HG02973 (cell line): ENCODE results near the gene SRSF3.

ENCODE experiments used
- ATAC-seq: cut with Tn5 transposase; IDR thresholded peaks from one replicate; pipeline ENCODE4 v1.9.1; 2021; ENCODE audit warnings: moderate library complexity; ENCODE audit not compliant: unreplicated experiment

Gene SRSF3

GRCh38 chr6:36622901-36623546 is 28.9 kb downstream of the SRSF3 start:
- no peak for ATAC-seq

- ATAC-seq = peak; percentile 42
Measured at GRCh38 chr6:36623547-36624459, 29.6 kb downstream of the SRSF3 start.

- ATAC-seq = no peak
Measured at GRCh38 chr6:36624461-36625157, 30.4 kb downstream of the SRSF3 start.

DNA sequence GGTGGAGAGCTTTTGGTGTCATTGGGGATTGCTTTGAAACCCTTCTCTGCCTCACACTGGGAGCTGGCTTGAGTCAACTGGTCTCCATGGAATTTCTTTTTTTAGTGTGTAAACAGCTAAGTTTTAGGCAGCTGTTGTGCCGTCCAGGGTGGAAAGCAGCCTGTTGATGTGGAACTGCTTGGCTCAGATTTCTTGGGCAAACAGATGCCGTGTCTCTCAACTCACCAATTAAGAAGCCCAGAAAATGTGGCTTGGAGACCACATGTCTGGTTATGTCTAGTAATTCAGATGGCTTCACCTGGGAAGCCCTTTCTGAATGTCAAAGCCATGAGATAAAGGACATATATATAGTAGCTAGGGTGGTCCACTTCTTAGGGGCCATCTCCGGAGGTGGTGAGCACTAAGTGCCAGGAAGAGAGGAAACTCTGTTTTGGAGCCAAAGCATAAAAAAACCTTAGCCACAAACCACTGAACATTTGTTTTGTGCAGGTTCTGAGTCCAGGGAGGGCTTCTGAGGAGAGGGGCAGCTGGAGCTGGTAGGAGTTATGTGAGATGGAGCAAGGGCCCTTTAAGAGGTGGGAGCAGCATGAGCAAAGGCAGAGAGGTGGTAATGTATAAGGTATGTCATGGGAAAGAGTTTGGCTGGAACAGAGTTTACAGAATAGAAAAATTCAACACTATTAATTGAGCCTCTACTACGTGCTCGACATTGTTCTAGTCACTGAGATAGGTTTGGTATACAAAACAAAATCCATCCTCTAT is 31.2 kb downstream of the SRSF3 start:
- ATAC-seq = no peak

- no peak for ATAC-seq
Measured at GRCh38 chr6:36626636-36627035, 32.5 kb downstream of the SRSF3 start.

DNA sequence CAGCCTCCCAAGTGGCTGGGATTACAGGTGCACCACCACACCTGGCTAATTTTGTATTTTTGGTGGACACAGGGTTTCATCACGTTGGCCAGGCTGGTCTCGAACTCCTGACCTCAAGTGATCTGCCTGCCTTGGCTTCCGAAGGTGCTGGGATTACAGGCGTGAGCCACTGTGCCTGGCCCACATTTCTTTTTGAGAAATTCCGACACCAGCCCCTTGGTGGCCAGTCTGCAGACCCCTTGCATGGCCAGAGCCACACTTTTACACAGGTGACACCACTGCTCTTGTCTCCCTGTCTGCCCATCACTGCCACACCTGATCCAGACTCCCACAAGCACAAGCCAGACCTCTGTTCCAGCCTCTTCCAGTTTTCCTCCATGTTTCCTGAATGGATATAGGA is 33.0 kb downstream of the SRSF3 start:
- ATAC-seq = no peak

- ATAC-seq = no peak
Measured at GRCh38 chr6:36627801-36628246, 33.7 kb downstream of the SRSF3 start.

DNA sequence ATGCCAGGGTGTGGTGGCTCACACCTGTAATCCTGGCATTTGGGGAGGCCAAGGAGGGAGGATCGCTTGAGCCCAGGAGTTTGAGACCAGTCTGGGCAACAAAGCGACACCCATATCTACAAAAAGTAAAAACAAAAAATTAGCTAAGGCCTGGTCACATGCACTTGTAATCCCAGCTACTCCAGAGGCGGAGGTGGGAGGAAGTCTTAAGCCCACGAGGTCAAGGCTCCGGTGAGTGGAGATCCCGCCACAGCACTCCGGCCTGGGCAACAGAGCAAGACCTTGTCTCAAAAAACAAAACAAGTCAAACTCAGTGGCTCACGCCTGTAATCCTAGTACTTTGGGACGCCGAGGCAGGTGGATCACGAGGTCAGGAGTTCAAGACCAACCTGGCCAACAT is 35.6 kb downstream of the SRSF3 start:
- ATAC-seq = no peak

DNA sequence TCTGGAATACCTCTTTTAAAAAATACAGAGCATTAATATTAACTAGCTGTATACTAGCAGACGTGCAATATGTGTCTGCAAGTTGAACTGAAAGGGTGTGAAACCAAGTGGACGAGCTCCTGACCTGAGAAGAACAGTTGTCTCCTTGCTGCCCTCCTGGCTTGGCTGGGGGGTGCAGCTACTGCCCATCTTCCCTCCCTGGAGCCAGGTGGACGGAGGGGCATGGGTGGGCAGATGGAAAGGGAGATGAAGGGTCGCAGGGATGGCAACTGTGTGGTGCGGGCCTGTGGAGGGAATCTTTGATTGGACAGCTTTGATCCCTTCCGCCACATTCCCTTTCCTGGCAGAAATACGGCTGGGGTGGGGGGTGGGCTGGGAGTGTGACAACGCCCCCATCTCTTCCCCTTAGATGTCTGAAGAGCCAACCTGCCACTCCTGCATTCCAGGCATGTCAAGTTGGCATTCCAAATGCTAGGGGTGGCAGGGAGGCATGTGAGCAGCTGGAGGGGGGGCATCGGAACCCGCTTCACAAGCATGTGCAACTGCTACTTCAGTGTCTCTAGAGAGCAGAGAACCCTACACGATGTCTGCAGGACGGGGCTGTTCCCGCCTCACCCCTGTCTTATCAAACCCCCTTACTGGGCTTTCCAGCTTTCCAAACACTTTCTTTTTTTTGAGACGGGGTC is 37.3 kb downstream of the SRSF3 start:
- ATAC-seq = no peak

DNA sequence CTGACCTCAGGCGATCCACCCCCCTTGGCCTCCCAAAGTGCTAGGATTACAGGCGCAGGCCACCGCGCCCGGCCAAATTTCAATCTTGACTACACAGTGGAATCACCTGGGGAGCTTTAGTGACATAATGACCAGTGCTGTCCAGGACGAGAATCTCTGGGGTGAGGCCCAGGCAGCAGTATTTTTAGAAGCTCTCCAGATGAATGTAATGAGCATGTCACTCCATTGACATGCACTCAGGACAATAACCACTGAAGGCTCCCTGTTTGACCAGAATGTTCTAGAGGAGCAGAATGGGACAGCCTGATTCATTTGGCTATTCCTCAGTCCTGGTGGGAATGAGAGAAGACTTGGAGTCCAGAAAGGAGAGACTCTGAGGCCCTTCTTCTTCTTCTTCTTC is 39.2 kb downstream of the SRSF3 start:
- no peak for ATAC-seq

GRCh38 chr6:36633915-36634314 is 39.8 kb downstream of the SRSF3 start:
- no peak for ATAC-seq

- ATAC-seq = no peak
Measured at GRCh38 chr6:36634317-36635108, 40.4 kb downstream of the SRSF3 start.

DNA sequence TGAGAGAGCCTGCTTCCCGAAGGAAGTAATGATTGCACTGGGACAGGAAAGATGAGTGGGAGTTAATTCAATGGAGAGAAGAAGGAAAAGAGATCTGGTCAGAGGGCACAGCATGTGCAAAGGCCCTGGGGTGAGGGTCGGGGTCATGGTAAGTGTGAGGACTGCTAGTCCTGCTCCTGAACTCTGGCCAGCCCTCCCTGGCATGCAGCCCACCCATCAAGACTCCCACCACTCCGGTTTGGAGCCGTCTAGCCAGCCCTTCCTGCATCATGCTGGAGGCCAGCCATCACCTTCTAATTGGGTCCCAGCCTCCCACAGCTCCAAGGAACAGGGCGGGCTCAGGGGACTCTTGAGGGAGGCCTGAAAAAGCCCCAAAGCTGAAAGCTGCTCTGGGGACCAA is 42.1 kb downstream of the SRSF3 start:
- no peak for ATAC-seq

DNA sequence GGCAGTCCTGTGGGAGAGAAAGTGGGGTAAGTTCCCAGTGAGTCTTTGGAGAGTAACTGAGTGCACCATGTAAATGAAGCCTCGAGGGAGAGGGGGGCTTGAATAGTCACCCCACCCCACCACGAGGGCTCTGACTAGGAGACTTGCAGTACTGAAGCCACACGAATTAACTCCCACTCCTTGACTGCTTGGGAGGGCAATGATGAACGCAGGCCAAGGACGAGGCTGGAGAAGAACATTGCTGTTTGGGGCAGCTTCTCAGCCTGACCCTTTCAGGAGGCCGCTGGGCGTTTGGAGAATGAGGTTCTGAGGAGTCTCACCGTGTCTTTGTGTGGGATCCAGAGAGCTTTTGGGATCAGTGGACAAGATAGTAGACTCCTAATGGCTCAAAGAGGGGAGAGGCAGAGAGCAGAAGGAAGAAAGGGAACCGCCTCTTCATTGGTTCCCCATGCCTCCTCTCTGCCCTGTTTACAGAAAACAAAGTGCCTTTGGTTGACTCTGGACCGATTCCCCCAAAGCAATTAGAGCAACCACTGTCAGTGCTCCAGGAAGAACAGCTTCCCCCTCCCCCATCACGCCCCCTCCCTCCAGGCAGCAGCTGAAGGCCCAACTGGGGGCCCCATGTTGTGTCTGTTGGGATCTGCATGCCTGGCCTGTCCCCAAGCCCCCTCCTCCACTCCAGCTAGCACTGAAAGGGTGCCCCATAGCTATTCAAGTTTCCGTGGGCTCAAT is 42.7 kb downstream of the SRSF3 start:
- ATAC-seq = no peak

GRCh38 chr6:36638579-36638978 is 44.4 kb downstream of the SRSF3 start:
- ATAC-seq = no peak

DNA sequence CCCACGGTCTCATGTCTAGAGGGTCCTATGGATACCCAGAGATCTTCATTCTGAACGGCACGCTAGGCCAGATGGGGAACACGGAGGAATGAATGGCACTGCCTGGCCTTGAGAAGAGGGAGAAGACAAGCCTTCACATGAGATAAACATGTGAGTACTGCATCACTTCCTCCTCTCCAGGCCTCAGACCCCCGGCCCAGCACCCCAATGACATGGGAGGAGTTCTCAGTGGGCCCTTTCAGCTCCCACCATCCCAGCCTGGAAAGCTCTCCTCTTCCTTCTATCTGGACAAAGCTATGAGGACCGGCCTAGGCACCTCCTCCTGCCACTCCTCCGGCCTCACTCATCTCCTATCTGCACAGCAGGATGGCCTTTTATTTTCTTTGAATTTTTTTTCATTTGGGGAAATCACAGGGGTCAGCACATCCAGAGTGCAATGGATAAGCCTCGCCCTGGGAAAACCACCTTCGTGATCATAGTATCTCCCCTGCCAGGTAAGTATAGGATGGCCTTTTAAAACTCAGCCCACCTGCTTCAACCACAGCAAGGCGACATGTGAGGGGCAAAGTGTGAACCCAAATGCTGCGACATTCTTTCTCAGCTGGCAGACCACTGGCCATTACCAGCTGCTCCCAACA is 45.1 kb downstream of the SRSF3 start:
- ATAC-seq = no peak

GRCh38 chr6:36641543-36641942 is 47.4 kb downstream of the SRSF3 start:
- no peak for ATAC-seq
